ENCODE results near the gene NCMAP. TPM values are rescaled to one million over a fixed set of nuclear protein-coding genes. Genes with fewer than 3 reads are reported as not detected.

Gene NCMAP
- total and polyA plus RNA-seq, 2 of the 4 experiments (the other 2 are of a cell fraction), result not detected

DNA sequence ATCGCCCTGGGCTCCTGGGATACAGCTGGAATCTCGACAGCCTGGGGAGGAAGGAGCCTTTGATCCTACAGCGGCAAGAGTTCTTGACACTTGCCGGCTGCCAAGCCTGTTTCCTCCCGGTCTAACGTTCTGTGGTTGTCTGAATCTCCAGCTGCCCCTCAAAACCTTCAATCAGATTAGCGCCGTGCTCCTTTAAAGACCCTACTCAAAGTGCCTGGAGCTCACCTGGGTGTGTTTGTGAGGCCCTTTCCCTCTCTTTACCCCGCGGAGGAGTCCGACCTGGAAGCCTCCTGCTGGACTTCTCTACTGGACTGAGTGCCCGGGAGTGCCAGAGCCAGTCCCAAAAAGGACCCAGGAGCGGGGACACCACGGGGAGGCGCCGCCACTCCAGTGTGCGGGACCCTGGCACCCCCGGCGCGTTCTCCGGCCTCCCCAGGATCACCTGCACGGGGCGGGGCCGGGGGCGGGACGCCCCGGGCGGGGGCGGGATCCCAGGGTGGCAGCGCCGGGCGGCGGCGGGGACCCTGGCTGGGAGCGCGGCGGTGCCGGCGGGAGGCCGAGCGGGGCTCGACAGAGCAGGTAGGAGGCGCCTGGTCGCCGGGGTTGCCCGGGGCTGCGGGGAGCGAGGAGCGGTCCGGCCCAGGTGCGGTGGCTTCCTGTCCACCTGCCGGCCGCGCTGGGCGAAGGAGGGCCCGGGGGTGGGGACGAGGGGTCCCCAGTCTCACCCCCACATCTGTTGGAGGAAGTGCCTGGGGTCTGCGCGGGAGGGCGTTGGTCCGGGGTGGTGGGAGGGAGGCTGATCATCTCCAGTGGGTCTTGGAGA, at the start of gene NCMAP (continued):
- TF ChIP-seq RCOR1 (IDR thresholded peaks at IDR 0.05; ENCODE audit: insufficient replicate concordance, low read length), result no peak
- TF ChIP-seq POLR2A (IDR thresholded peaks at IDR 0.05; ENCODE audit: low read depth, low read length), result no peak
- no peak for TF ChIP-seq CEBPB (IDR thresholded peaks at IDR 0.05; ENCODE audit: low read depth, low read length)

- Histone ChIP-seq H3K14ac (replicated peaks; ENCODE audit: low read depth, low read length) (no peak overlapping the region), H3K36me3 (ENCODE audit: control insufficient read depth, insufficient read depth, low read length) (no peaks in the 10 kb centered on the region; the same call in 1 of the 2 replicates), H3K9me1 (ENCODE audit: insufficient read depth, low read length) (peaks cover 12% of the 10 kb centered on the region; the same call in 1 of the 2 replicates), H2BK120ac (ENCODE audit: low read depth, low read length) (no peak overlapping the region), H3K4ac (ENCODE audit: low read depth, low read length) (no peak overlapping the region), H2BK5ac (ENCODE audit: low read depth, low read length, poor library complexity, severe bottlenecking) (no peak overlapping the region), H4K91ac (ENCODE audit: insufficient read depth, low read depth, low read length) (no peak overlapping the region), H3K18ac (ENCODE audit: low read depth, low read length) (no peak overlapping the region), H3K27ac (ENCODE audit: insufficient read depth, low read length) (no peak overlapping the region), H3K4me2 (ENCODE audit: low read depth, low read length) (no peak overlapping the region), H3K4me3 (ENCODE audit: insufficient read depth, low read depth, low read length) (no peak overlapping the region), H3K56ac (ENCODE audit: extremely low read depth, insufficient read depth, low read length) (no peak overlapping the region), H4K20me1 (ENCODE audit: insufficient read depth, low read length) (no peaks in the 10 kb centered on the region; the same call in 1 of the 2 replicates), H3K9ac (ENCODE audit: low read depth, low read length) (no peak overlapping the region), H3K9me3 (ENCODE audit: control insufficient read depth, insufficient read depth, low read length) (no peaks in the 10 kb centered on the region), H2AK9ac (replicated peaks; ENCODE audit: low read depth, low read length, poor library complexity) (no peak overlapping the region), H3K23ac (ENCODE audit: low read depth, low read length) (no peak overlapping the region), H3K4me1 (ENCODE audit: control insufficient read depth, insufficient read depth, low read length) (no peaks in the 10 kb centered on the region), H3K79me1 (ENCODE audit: low read depth in 1 of 2, low read length in 2 of 2) (peaks cover 12 to 25% of the 10 kb centered on the region in 2 experiments), H2BK15ac (ENCODE audit: low read depth, low read length) (no peak overlapping the region), H2BK20ac (ENCODE audit: low read depth, low read length) (no peak overlapping the region), H3K27me3 (ENCODE audit: control insufficient read depth, insufficient read depth, low read length) (no peaks in the 10 kb centered on the region), H4K5ac (ENCODE audit: low read depth, low read length) (no peak overlapping the region), H2AFZ (replicated peaks; ENCODE audit: low read length, poor library complexity) (no peak overlapping the region), H4K8ac (ENCODE audit: low read depth in 2 of 2, low read length in 2 of 2) (no peak overlapping the region), H2AK5ac (ENCODE audit: low read depth, low read length) (no peak overlapping the region)
- intact Hi-C loops (cut with micrococcal nuclease), result loop anchor here (10.0 kb wide), 1 partner anchor 108 kb away; no protein-coding TSS in a partner anchor
- ATAC-seq (ENCODE audit: low read depth) (no peak), DNase-seq (no peak)
- TF ChIP-seq SMC3 (IDR thresholded peaks at IDR 0.05; ENCODE audit: low read depth, low read length) (no peak), CTCF (conservative IDR thresholded peaks at IDR 0.05; ENCODE audit: low read depth, low read length) (no peak), POLR2A (IDR thresholded peaks at IDR 0.05; ENCODE audit: low read depth, low read length) (no peak), USF2 (IDR thresholded peaks at IDR 0.05; ENCODE audit: low read depth, low read length) (no peak), BHLHE40 (IDR thresholded peaks at IDR 0.05; ENCODE audit: low read depth, low read length) (no peak), CEBPB (IDR thresholded peaks at IDR 0.05; ENCODE audit: low read depth, low read length) (no peak), MXI1 (IDR thresholded peaks at IDR 0.05; ENCODE audit: borderline replicate concordance, low read depth, low read length) (no peak), FOS (IDR thresholded peaks at IDR 0.05; ENCODE audit: low read depth, low read length) (no peak), RFX5 (IDR thresholded peaks at IDR 0.05; ENCODE audit: low read depth, low read length) (no peak)
- ChIA-PET CTCF (no interaction called here), POLR2A (ENCODE audit: unreplicated experiment) (no interaction called here)
- 88% methylated on average over 1 of the region's 5 CpGs; no CpG with 5 or more reads in 1 of the 2 experiments for WGBS, 2 experiments (ENCODE audit: extremely low coverage in 2 of 2, insufficient read length in 1 of 2)
- dilution Hi-C loops (cut with HindIII; ENCODE audit: low sequenced_read_pairs, unreplicated experiment), result no loop called here
- no TSS peak for BruUV-seq (replicated peaks)
- in situ Hi-C loops (cut with MboI; ENCODE audit: low sequenced_read_pairs), result no loop called here
These were observed 49.1 kb upstream of the NCMAP start for GRCh38 chr1:24506691-24507381.
